HepG2 (cell line): ENCODE measurements around the gene MLLT10. TPM values are rescaled to one million over a fixed set of nuclear protein-coding genes. Genes with fewer than 3 reads are reported as not detected.

ENCODE experiments used
- FOXP4 ChIP-seq: sonication (generic); formaldehyde crosslinking; IDR thresholded peaks from 2 replicates; pipeline ENCODE4 v1.4.0; 2020; ENCODE audit warnings: missing genetic modification reagents
- MXD3 ChIP-seq: IDR thresholded peaks from 2 replicates; pipeline ENCODE4 v1.6.1; 2016; ENCODE audit warnings: mild to moderate bottlenecking, missing biosample characterization, missing genetic modification reagents
- PAWR ChIP-seq: sonication (generic); formaldehyde crosslinking; IDR thresholded peaks from 2 replicates; pipeline ENCODE4 v1.4.0; 2020; ENCODE audit warnings: missing genetic modification reagents, mild to moderate bottlenecking, borderline replicate concordance
- PHF5A ChIP-seq: IDR thresholded peaks from one replicate; pipeline ENCODE4 v1.6.1; 2018; ENCODE audit warnings: low read depth, missing genetic modification reagents; ENCODE audit not compliant: unreplicated experiment
- TAF1 ChIP-seq: sonication (generic); formaldehyde crosslinking; IDR thresholded peaks from 2 replicates; pipeline ENCODE4 v1.4.0; 2020; ENCODE audit warnings: missing genetic modification reagents
- TFDP2 ChIP-seq: sonication (generic); formaldehyde crosslinking; IDR thresholded peaks from 2 replicates; pipeline ENCODE4 v1.4.0; 2020; ENCODE audit warnings: missing genetic modification reagents
- ZBTB20 ChIP-seq: sonication (generic); formaldehyde crosslinking; IDR thresholded peaks from 2 replicates; pipeline ENCODE4 v1.8.1; 2023; ENCODE audit warnings: missing genetic modification reagents, low read depth, mild to moderate bottlenecking, borderline replicate concordance
- ZFAT ChIP-seq: sonication (generic); formaldehyde crosslinking; conservative IDR thresholded peaks from 2 replicates; pipeline ENCODE4 v1.8.1; 2023; ENCODE audit warnings: missing genetic modification reagents, inconsistent platforms
- ZMYM3 ChIP-seq: sonication (generic); formaldehyde crosslinking; IDR thresholded peaks from 2 replicates; pipeline ENCODE4 v1.5.1; 2020; ENCODE audit warnings: mild to moderate bottlenecking, missing genetic modification reagents
- ZNF225 ChIP-seq: sonication (generic); formaldehyde crosslinking; IDR thresholded peaks from 2 replicates; pipeline ENCODE4 v1.4.0; 2020; ENCODE audit warnings: mild to moderate bottlenecking, missing genetic modification reagents
- ZNF234 ChIP-seq: sonication (generic); formaldehyde crosslinking; conservative IDR thresholded peaks from 2 replicates; pipeline ENCODE4 v1.5.1; 2020; ENCODE audit warnings: mild to moderate bottlenecking, missing genetic modification reagents
- ZNF274 ChIP-seq: sonication (generic); formaldehyde crosslinking; IDR thresholded peaks from 2 replicates; pipeline ENCODE4 v1.5.1; 2020; ENCODE audit warnings: mild to moderate bottlenecking, missing genetic modification reagents
- ZNF792 ChIP-seq: IDR thresholded peaks from 2 replicates; pipeline ENCODE4 v1.6.1; 2016
- ZSCAN31 ChIP-seq: sonication (generic); formaldehyde crosslinking; IDR thresholded peaks from 2 replicates; pipeline ENCODE4 v1.5.0; 2020; ENCODE audit warnings: low read depth, mild to moderate bottlenecking, missing genetic modification reagents
- ZUFSP ChIP-seq: sonication (generic); formaldehyde crosslinking; IDR thresholded peaks from 2 replicates; pipeline ENCODE4 v1.9.0; 2021; ENCODE audit warnings: missing genetic modification reagents, mild to moderate bottlenecking, borderline replicate concordance
- polyA plus RNA-seq, 8 experiments: library from polyadenylated mRNA; depleted of rRNA in 3 of 8; stranded (reverse) in 7 of 8; unstranded in 1 of 8; fragments of >200 nt; fragmentation: Illumina TruSeq in 4 of 8; extraction: Trizol in 4 of 8; gene quantifications; 2 replicates each; pipeline versions ENCODE4 v1.2.1 to v1.2.3, GENCODE V29; 2011 to 2016; ENCODE audit warnings: low read depth in 4 of 8, missing spikeins in 1 of 8, mixed read lengths in 1 of 8; ENCODE audit not compliant: insufficient read depth in 1 of 8
- total RNA-seq, 5 experiments: library from RNA; depleted of rRNA; stranded (reverse); fragments of >200 nt; fragmentation: Illumina TruSeq; extraction: Trizol; gene quantifications; 2 replicates each; pipeline ENCODE4 v1.2.3, GENCODE V29; 2016; ENCODE audit warnings: low read depth in 1 of 5
- TF ChIP-seq, protein P1 (sequence below): IDR thresholded peaks from 2 replicates; pipeline ENCODE4 v1.6.1; 2016; ENCODE audit warnings: mild to moderate bottlenecking
- TF ChIP-seq, protein P2 (sequence below): sonication (generic); formaldehyde crosslinking; IDR thresholded peaks from 2 replicates; pipeline ENCODE4 v1.5.1; 2020; ENCODE audit warnings: missing genetic modification reagents, mild to moderate bottlenecking, borderline replicate concordance
- TF ChIP-seq, protein P3 (sequence below): sonication (generic); formaldehyde crosslinking; IDR thresholded peaks from 2 replicates; pipeline ENCODE4 v1.4.0; 2020; ENCODE audit warnings: low read depth, mild to moderate bottlenecking, missing genetic modification reagents

MLLT10 gene
- total and polyA plus RNA-seq, 2 of the 13 experiments (the other 11 are each of a cell fraction or from before 2014, with no cell fraction given), result 51.3 to 84.1 TPM

DNA sequence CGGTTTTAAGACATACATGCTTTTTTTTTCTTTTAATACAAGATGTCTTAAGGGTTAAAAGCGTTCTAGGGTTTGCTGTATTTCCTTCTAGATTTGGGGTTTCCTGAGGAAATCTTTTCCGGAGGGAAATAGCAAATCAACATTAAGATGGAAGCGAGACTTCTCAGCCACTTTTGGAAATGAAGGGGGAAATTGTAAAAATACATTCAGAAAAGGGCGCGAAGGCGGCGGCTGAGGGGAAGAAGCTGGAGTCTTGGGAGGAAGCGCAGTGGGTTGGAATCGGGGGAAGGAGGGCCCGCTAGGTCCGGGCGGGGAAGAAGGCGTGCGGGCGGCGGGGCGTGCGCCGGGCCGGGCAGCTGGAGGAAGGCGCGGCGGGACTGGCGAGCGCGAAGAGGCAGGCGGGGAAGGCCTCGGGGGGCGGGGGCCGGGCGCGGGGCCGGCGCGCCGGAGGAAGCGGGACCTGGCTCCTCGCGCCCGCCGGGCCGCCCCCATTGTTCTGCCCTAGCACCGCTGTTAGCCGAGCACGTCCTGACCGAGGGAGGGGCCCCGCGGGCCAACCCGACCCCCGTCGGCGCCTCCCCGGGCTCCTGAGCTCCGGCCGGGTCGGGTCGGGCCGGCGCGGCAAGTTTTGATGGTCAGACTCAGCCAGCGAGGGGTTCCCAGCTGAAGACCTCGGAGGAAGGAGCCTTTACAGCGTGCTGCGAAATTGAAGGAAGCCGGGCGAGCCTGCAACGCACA is 7.0 kb upstream of the MLLT10 start (continued):
- peak; percentile 73 for TF ChIP-seq TFDP2 (CRISPR knock-in tag)
- 0 out of 2 replicates have a peak, but pooled peaks have one; percentile 43 for TF ChIP-seq ZFAT (CRISPR knock-in tag)
- TF ChIP-seq ZBTB20 (CRISPR knock-in tag), result no peak
- TF ChIP-seq ZSCAN31 (CRISPR knock-in tag), result 0 out of 2 replicates have a peak, but pooled peaks have one; percentile 39
- peak; percentile 12; the same call in 1 of the 2 replicates for TF ChIP-seq ZNF792 (CRISPR knock-in tag)
- peak; percentile 23 for TF ChIP-seq PHF5A (CRISPR knock-in tag)
- TF ChIP-seq, protein P1, sequence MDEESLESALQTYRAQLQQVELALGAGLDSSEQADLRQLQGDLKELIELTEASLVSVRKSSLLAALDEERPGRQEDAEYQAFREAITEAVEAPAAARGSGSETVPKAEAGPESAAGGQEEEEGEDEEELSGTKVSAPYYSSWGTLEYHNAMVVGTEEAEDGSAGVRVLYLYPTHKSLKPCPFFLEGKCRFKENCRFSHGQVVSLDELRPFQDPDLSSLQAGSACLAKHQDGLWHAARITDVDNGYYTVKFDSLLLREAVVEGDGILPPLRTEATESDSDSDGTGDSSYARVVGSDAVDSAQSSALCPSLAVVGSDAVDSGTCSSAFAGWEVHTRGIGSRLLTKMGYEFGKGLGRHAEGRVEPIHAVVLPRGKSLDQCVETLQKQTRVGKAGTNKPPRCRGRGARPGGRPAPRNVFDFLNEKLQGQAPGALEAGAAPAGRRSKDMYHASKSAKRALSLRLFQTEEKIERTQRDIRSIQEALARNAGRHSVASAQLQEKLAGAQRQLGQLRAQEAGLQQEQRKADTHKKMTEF (CRISPR knock-in tag), result peak; percentile 72; the same call in 1 of the 2 replicates
- TF ChIP-seq, protein P2, sequence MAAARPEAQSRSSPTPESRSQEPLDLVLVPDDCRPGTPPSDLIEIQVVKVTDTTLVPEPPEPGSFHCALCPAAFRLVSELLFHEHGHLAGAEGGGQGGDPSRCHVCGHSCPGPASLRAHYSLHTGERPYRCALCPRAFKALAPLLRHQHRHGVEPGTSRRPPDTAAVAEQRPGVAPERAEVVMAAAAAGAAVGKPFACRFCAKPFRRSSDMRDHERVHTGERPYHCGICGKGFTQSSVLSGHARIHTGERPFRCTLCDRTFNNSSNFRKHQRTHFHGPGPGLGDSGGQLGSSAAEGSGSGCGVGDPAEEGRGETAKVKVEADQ (CRISPR knock-in tag), result no peak; the same call in none of the 2 replicates
- no peak for TF ChIP-seq ZNF234 (CRISPR knock-in tag)
- peak; percentile 62 for TF ChIP-seq FOXP4
- peak; percentile 66; the same call in 1 of the 2 replicates for TF ChIP-seq ZNF274 (CRISPR knock-in tag)
- TF ChIP-seq MXD3, result peak; percentile 80; the same call in 1 of the 2 replicates
- no peak for TF ChIP-seq PAWR (CRISPR knock-in tag)
- peak; percentile 69; the same call in 1 of the 2 replicates for TF ChIP-seq ZNF225
- TF ChIP-seq, protein P3, sequence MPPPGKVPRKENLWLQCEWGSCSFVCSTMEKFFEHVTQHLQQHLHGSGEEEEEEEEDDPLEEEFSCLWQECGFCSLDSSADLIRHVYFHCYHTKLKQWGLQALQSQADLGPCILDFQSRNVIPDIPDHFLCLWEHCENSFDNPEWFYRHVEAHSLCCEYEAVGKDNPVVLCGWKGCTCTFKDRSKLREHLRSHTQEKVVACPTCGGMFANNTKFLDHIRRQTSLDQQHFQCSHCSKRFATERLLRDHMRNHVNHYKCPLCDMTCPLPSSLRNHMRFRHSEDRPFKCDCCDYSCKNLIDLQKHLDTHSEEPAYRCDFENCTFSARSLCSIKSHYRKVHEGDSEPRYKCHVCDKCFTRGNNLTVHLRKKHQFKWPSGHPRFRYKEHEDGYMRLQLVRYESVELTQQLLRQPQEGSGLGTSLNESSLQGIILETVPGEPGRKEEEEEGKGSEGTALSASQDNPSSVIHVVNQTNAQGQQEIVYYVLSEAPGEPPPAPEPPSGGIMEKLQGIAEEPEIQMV (CRISPR knock-in tag), result 0 out of 2 replicates have a peak, but pooled peaks have one; percentile 36
- no peak for TF ChIP-seq ZMYM3 (CRISPR knock-in tag)
- peak; percentile 78 for TF ChIP-seq TAF1 (CRISPR knock-in tag)
- no peak for TF ChIP-seq ZUFSP (CRISPR knock-in tag)
